Measurements from ENCODE around the gene PHF19.

PHF19 gene

DNA sequence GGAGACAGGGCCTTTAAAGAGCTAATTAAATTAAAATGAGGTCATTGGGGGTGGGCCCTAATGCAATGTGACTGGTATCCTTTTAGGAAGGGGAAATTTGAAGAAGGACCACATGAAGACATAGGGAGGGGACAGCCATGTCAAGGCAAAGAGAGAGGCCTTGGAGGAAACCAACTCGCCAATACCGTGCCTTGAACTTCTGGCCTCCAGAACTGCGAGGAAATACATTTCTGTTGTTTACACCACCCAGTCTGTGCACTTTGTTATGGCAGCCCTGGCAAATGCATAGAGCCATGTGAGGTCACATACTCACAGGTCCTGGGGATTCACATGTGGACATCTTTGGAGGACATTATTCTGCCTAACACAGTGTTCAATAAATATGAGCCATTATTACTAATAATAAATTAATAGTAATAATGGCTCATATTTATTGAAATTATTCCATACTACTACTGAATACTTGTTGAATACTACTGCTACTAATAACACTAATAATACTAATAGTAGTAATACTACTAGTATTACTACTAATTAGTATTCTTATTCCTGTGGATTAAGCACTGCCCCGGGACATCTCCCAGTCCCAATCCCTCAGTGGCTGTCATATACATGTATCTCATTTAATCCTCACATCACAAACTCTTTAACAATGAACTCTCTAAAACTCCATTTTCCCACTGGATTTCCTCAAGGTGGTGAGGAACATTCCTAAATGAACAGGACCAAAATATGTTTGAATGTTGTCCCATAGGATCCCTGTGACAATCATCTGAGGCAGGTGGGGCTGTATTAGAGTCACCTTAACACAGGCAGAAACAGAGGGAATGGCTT, 41.2 kb upstream of the PHF19 start:
- TF ChIP-seq GATA1 (IDR thresholded peaks at IDR 0.05; ENCODE audit: low read depth, low read length): no peak
- no peak for TF ChIP-seq POLR2A (IDR thresholded peaks at IDR 0.05; ENCODE audit: low read length)
- DNase-seq: no peak

DNA sequence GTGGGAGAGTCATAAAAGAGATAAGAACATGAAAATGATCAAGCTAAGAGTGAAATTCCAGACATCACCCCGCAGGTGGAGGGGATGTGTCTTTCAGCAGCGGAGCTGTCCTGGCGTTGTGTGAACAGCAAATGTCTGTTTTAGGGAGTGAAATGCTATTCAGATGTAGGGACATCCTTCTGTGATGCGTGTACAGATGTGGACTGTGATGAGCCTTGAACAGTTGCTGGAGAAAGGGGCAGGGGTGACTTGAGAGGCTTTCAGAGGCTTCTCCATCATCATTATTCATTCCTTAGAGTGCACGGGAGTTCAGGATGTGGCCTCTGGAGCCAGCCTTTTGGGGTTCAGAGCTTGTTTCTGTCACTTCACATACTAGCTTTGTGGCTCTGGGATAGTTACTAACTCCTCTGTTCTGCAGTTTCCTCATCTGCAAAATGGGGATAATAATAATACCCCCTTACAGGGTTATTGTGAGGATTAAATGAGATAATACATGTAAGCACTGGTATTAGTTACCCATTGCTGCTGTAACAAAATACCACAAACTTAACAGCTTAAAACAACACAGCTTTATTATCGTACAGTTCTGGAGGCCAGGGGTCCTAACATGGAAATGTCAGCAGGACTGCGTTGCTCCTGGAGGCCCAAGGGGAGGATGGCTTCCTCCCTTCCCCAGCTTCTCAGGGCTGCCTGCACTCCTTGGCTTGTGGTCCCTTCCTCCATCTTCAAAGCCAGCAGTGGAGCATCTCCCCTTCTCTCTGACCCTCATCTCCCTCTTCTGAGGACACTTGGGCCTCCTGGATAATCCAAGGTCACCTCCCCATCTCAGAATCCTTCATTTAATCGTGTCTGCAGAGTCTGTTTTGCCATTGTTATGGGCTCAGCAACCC, 40.2 kb upstream of the PHF19 start:
- no peak for DNase-seq
- no peak for TF ChIP-seq GATA1 (IDR thresholded peaks at IDR 0.05; ENCODE audit: low read depth, low read length)
- TF ChIP-seq POLR2A (IDR thresholded peaks at IDR 0.05; ENCODE audit: low read length): no peak

DNA sequence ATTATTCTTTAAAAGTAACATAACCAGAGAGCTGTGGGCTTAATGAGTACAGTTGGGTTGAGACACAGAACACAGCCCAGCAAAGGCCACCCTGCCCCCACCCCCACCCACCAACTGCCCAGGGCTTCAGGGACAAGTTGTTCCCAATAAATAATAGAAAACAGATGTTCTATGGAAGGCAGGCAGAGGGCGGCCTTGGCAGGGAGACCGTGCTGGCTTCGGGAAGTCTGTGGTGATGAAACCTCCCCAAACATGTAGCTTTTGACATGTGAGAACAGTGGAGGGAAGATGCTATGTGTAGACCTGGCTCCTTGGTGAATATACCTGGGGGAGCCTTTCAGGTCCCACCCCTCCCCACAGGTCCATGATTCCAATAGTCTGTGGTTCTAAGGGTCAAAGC, 39.6 kb upstream of the PHF19 start:
- DNase-seq: no peak
- no peak for TF ChIP-seq GATA1 (IDR thresholded peaks at IDR 0.05; ENCODE audit: low read depth, low read length)
- TF ChIP-seq POLR2A (IDR thresholded peaks at IDR 0.05; ENCODE audit: low read length): no peak

DNA sequence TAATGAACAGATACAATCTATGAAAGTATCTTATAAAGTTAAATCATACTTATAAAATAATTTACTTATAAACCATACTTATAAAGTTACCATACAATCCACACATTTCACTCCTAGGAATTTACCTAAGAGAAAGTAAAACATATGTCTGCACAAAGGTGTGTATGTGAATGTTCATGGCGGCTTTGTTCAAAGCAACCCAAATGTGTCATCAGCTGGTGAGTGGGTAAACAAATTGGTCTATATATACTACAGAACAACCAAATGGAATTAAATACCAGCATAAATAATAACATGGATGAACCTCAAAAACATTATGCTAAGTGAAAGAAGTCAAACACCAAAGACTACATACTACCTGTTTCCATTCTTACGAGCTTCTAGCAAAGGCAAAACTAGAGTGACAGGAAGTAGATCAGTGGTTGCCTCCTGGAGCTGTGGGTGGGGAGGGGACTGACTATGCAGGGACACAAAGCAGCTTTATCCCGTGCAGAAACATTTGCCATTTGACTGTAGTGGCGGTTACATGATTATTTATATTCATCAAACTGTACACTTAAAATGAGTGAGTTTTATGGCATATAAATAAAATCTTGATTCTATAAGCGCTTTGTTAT, 39.0 kb upstream of the PHF19 start:
- TF ChIP-seq POLR2A (IDR thresholded peaks at IDR 0.05; ENCODE audit: low read length) (no peak), GATA1 (IDR thresholded peaks at IDR 0.05; ENCODE audit: low read depth, low read length) (no peak)
- no peak for DNase-seq

DNA sequence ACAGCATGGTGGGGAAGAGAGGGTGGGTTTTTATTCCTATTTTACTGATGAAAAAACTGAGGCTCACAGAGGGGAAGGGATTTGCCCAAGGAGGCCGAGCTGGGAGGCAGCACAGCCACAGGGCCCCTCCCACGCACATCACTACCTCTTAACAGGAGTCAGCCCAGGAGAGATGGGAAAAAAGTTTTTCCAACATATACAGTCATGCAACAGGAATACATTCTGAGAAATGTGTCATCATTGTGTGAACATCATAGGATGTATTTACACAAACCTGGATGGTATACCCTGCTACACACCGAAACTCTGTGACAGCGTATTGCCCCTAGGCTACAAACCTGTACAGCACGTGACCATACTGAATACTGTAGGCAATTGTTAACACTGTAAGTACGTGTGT, 38.0 kb upstream of the PHF19 start:
- DNase-seq: no peak
- TF ChIP-seq POLR2A (IDR thresholded peaks at IDR 0.05; ENCODE audit: low read length): no peak
- TF ChIP-seq GATA1 (IDR thresholded peaks at IDR 0.05; ENCODE audit: low read depth, low read length): no peak

DNA sequence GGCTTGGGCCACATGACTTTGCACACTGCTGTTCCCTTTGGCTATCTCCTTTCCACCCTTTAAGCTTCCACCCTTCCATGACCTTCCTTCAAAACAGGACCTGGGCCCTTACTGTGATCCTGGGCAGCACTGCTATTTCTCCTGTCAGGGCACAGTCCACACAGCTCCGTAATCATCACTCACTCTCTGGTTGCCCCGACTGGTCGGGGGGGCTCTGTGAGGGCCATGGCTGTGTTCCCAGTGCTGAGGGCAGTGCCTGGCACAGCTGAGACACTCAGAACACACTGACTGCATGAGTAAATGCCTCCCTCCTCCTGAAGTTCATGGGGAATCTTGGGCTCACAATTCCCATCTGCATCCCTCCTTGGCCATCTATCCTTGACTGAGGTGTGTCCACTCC, 37.4 kb upstream of the PHF19 start:
- TF ChIP-seq POLR2A (IDR thresholded peaks at IDR 0.05; ENCODE audit: low read length) (no peak), GATA1 (IDR thresholded peaks at IDR 0.05; ENCODE audit: low read depth, low read length) (no peak)

DNA sequence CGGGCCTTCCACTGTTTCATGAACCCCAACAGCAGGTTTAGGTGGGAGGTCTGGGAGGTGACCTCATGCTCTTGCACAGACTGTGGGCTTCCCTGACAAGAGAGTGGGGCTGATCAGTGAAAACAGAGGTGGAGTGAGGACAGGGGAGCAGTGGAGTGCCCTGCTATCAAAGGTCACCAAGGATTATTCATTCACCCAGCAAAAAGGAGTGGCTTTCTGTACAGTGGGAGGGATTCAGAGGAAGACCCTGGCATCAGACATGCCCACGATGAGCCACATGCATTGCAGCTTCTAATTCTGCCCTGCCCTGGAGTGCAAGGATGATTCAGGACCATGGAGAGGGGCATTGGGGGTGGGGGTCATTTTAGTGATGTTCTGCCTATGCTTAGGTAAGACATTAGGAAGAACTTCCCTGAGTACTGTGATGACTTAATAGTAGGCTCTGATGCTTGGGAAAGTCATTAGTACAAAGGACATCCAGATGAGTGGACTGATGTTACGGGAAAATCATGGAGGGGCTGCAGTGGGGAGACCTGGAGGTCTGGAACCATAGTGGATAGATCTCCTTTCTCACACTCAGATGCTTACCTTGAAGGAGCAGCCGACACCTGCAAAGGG, 36.8 kb upstream of the PHF19 start:
- peak; percentile 30 to 43 for DNase-seq

More for the DNA sequence above, 37.4 kb upstream of the PHF19 start:
- no peak for DNase-seq

DNA sequence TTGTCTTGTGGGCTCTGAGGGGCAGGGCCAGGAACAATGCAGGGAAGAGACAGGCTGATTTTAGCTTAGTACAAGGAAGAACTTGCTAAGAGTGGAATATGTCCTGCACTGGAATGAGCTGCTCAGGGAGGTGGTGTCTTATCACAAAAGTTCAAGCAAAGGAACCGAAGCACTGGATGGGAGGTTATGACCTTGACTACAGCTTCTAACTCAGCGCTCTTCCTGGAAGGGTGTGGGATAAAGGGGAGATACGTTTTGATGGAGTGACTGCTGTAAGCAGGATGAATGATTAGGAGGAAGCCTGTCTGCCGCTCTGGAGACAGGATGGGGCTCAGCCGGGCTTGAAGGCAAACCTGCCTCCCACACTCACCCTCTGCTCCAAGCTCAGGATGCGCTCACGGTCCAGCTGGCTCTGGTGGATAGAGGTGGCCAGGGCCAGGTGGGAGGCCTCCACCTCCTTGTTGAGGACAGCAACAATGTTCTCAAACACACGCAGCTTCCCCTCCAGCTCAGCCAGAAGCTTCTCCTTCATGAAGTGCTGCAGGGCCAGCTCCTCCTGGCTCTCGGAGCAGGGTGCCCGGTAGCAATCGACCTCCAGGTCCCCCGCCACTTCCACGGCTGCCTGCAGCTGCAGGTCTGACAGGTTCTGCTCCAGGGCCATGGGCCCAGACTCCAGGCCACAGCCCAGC, 36.1 kb upstream of the PHF19 start:
- TF ChIP-seq GATA1 (IDR thresholded peaks at IDR 0.05; ENCODE audit: low read depth, low read length) (no peak), POLR2A (IDR thresholded peaks at IDR 0.05; ENCODE audit: low read length) (no peak)
- no peak for DNase-seq

More for the DNA sequence above, 36.8 kb upstream of the PHF19 start:
- no peak for TF ChIP-seq POLR2A (IDR thresholded peaks at IDR 0.05; ENCODE audit: low read length)
- TF ChIP-seq GATA1 (IDR thresholded peaks at IDR 0.05; ENCODE audit: low read depth, low read length): no peak

DNA sequence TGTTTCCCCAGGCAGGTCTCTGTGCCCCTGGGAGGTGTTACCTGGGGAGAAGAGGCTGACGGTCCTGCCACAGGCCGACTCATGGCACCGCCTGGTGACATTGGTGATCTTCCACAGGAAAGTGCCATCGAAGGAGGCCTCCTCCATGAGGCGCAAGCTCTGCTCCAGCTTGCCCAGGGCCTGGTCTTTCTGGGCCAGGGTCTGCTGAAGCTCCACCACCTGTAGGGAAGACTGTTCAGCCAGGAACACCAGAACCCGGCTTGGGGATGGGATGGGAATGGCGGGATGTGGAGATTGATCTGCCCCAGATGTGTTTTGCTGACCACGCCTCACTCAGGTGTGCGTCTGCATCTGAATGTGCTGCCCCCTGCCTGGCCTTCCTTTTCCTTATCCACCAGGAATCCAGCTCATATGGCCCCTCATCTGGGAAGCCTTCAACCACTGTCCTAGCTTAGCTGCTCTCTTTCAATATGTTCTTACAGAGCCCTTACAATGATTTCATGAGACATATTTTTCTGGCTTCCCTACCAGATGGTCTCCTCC, 34.4 kb upstream of the PHF19 start:
- TF ChIP-seq POLR2A (IDR thresholded peaks at IDR 0.05; ENCODE audit: low read length): no peak
- TF ChIP-seq GATA1 (IDR thresholded peaks at IDR 0.05; ENCODE audit: low read depth, low read length): no peak
- no peak for DNase-seq

DNA sequence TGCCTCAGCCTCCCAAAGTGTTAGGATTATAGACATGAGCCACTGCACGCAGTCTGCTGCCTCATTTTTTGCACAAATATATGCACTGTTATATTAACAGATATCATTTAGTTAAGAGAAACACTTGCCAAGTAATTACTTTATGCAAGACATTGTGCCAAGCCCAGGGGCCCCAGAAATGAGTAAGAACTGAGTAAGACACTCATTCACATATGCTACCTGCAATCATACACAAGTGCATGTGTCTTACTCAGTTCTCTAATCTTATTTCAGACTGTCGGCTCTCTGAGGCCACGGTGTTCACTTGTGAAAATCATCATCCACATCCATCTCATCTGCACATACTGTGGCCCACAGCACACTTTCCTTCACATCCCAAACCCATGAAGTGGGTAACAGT, 33.7 kb upstream of the PHF19 start:
- DNase-seq: no peak

DNA sequence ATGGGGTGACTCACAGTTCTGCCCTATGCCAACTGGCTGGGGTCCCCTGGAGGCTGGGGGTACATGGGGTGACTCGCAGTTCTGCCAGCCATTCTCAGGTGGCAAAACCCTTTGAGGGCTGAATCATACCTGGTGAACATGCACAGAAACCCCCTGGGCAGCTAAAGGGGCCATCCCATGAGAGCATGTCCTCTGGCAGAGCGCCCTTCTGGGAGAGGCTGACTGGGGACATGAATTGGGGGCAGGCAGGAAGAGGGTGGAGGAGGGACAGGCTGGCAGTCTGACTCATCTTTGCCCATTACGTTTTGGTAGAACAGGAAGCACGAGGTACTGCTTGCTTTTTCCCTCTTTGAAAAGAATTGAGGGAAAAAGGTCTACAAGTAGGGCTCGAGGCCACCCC, 32.9 kb upstream of the PHF19 start:
- DNase-seq: no peak
- TF ChIP-seq GATA1 (IDR thresholded peaks at IDR 0.05; ENCODE audit: low read depth, low read length) (no peak), POLR2A (IDR thresholded peaks at IDR 0.05; ENCODE audit: low read length) (no peak)

More for the DNA sequence above, 33.7 kb upstream of the PHF19 start:
- TF ChIP-seq GATA1 (IDR thresholded peaks at IDR 0.05; ENCODE audit: low read depth, low read length): no peak
- TF ChIP-seq POLR2A (IDR thresholded peaks at IDR 0.05; ENCODE audit: low read length): no peak

DNA sequence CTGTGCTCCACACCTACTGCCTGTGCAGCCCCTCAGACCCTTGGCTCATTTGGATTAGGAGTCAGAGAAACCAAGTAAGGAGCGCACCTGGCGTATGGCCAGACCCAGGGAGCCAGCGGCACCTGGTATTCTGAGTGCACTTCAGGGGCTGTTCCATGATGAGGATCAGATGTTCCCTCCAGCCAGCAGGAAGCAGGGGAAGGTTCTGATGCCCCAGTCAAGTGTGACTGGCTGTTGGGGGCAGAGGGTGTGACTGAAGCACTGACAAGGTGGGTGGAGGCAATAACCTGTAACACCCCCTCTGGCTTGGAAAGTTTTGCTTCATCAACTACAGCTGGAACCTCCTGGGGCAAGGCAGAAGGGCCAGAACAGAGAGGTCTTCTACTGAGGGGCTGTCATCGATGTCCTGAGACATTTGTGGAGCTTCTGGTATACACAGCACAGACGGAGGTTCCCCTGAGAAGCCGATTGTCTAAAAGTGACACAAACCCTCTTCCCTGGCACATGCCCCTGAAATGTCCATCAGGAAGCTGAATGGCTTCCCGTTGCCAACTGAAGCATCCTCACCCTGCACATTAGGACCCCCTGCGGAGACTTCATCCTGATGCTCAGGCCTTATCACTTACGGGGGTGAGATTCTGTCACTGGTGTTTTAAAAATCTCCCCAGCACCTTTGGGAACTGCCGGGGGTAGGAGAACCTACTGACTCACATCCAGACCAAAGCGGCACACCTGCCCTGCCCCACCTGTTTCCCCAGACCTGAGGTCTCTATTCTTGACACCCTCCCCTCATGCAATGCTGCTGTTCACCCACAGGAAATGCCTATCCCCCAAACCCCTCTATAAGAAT, 28.6 kb upstream of the PHF19 start:
- DNase-seq: no peak
- no peak for TF ChIP-seq POLR2A (IDR thresholded peaks at IDR 0.05; ENCODE audit: low read length)
- no peak for TF ChIP-seq GATA1 (IDR thresholded peaks at IDR 0.05; ENCODE audit: low read depth, low read length)
